Subcutaneous adipose tissue (tissue), 4 donors: ENCODE data around the gene RBBP8NL. TPM values are rescaled to one million over a fixed set of nuclear protein-coding genes. Genes with fewer than 3 reads are reported as not detected.

Experiments
- CTCF ChIP-seq: fragments of 450-650 bp; IDR thresholded peaks from one replicate; pipeline ENCODE4 v1.5.1; 2016; ENCODE audit warnings: low read depth, mild to moderate bottlenecking, control low read depth, antibody characterized with exemption, moderate library complexity
- total RNA-seq, 4 donors: library from RNA; depleted of rRNA; stranded (reverse); fragments of >200 nt; gene quantifications; one replicate each; pipeline ENCODE4 v1.1.0, GENCODE V29; 2016

RBBP8NL gene
- total RNA-seq, 4 donors from 2014 or later: not detected

GRCh38 chr20:62381202-62381797, 46.0 kb downstream of the RBBP8NL start:
- TF ChIP-seq CTCF: no peak

- no peak for TF ChIP-seq CTCF
Observed at GRCh38 chr20:62378215-62378614, 49.1 kb downstream of the RBBP8NL start.

GRCh38 chr20:62377615-62378178, 49.6 kb downstream of the RBBP8NL start:
- TF ChIP-seq CTCF: no peak

GRCh38 chr20:62377064-62377461, 50.3 kb downstream of the RBBP8NL start:
- no peak for TF ChIP-seq CTCF

DNA sequence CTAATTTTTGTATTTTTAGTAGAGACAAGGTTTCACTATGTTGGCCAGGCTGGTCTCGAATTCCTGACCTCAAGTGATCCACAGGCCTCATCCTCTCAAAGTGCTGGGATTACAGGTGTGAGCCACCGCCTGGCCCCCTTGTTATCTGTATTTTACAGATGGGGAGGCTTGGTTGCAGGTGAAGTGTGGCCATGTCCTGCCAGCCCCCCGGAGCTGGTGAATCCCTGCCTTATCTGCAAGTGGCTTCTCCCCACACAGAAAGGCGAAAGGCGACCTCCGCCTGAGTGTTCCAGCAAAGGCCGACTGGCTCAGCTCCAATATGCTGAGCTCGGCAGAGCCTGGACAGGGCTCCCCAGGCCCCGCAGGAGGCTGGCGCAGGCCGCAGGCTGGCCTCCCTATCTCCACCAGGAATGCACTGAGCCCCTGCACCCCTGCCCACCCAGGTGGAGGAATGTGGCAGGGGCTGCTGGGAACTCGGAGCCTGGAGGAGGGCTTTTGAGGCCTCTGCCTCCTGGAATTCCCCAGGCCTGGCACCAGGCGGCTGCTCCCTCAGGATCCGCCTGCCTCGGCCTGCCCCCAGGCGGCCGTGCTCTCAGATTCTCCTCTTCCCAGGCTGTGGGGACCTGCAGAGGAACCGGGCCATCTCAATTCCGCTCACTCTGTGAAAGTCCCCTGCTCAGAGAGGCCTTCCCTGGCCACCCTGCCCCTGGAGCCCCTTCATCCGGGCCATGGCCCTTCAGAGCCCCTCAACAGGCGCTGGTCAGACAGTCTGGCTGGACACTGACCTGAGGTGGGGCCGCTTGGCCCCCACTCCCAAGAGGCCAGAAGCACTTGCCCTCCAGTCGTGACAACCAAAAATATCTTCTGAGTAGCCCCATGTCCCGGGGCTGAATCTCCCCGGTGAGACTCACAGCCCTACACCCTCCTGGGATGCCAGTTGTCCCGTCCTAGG, 51.0 kb downstream of the RBBP8NL start:
- no peak for TF ChIP-seq CTCF

DNA sequence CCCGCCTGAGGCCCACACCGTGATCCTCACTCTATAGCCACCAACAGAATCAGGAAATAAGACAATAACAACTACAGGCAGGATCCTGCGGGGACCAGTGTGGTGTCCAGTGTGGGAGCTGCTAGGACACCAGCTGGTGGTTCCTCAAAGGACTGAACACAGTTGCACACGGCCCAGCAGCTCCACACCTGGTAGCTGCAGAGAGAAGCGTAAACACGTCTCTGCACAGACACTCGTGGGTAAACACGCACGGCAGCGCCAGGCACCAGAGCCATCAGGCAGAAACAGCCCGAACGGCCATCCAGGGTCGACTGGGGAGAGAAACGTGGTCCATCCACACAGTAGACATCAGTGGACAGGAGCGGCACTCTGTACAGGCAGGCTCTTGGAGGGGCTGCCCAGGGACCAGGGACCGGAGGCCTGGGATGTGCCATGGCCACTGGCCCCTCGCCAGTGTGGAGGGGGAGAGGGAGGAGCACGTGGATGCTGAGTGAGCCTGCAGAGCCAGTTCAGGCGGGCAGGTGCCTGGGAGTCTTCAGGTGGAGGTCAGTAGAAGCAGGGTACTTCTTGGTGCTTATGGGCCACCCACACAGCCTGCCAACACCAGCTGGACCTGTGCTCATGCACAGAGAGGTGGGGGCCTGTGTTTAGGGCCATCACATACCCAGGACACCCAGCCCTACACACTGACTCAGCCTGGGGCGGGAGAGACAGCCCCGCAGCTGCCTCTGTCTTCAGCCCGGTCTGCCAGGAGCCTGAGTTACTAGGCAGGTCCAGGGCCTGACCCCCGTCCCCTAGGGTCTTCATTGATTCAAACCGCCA, 52.8 kb downstream of the RBBP8NL start:
- TF ChIP-seq CTCF: no peak
